HG02970 (cell line): ENCODE data around the gene S100A12.

Source experiments
- ATAC-seq: cut with Tn5 transposase; IDR thresholded peaks from one replicate; pipeline ENCODE4 v1.9.1; 2021; ENCODE audit warnings: mild to moderate bottlenecking, moderate library complexity, moderate number of reproducible peaks; ENCODE audit not compliant: unreplicated experiment, low FRiP score

The S100A12 gene

GRCh38 chr1:153397051-153397923 is 21.9 kb upstream of the S100A12 start:
- no peak for ATAC-seq

GRCh38 chr1:153396461-153396860 is 21.0 kb upstream of the S100A12 start:
- ATAC-seq, result no peak

- no peak for ATAC-seq
Measured at GRCh38 chr1:153395776-153396175, 20.4 kb upstream of the S100A12 start.

- no peak for ATAC-seq
Measured at GRCh38 chr1:153395136-153395685, 19.8 kb upstream of the S100A12 start.

- no peak for ATAC-seq
Measured at GRCh38 chr1:153394391-153394790, 19.0 kb upstream of the S100A12 start.

- ATAC-seq, result no peak
Measured at GRCh38 chr1:153393926-153394325, 18.5 kb upstream of the S100A12 start.

GRCh38 chr1:153392822-153393221 is 17.4 kb upstream of the S100A12 start:
- no peak for ATAC-seq

GRCh38 chr1:153392258-153392657 is 16.8 kb upstream of the S100A12 start:
- no peak for ATAC-seq

- ATAC-seq, result no peak
Measured at GRCh38 chr1:153390938-153391710, 15.7 kb upstream of the S100A12 start, which contains the start of gene S100A8. Gene S100A8 (minus strand): TSS chr1:153391073. CDS start chr1:153390535, 538 bp downstream.

- ATAC-seq, result no peak
Measured at GRCh38 chr1:153389973-153390879, 14.8 kb upstream of the S100A12 start.

GRCh38 chr1:153389401-153389800 is 14.0 kb upstream of the S100A12 start:
- ATAC-seq, result no peak

- ATAC-seq, result no peak
Measured at GRCh38 chr1:153387785-153388184, 12.4 kb upstream of the S100A12 start.

GRCh38 chr1:153387001-153387400 is 11.6 kb upstream of the S100A12 start:
- no peak for ATAC-seq

- no peak for ATAC-seq
Measured at GRCh38 chr1:153386500-153386901, 11.1 kb upstream of the S100A12 start.

GRCh38 chr1:153384958-153385580 is 9.6 kb upstream of the S100A12 start:
- ATAC-seq, result no peak

GRCh38 chr1:153380711-153381110 is 5.3 kb upstream of the S100A12 start:
- ATAC-seq, result no peak

GRCh38 chr1:153379591-153379990 is 4.2 kb upstream of the S100A12 start:
- no peak for ATAC-seq

GRCh38 chr1:153374071-153374470 is 1.4 kb downstream of the S100A12 start:
- ATAC-seq, result no peak

- no peak for ATAC-seq
Measured at GRCh38 chr1:153372571-153372970, 2.9 kb downstream of the S100A12 start.

GRCh38 chr1:153371231-153371630 is 4.2 kb downstream of the S100A12 start:
- no peak for ATAC-seq
